HG03095 (cell line): ENCODE results near the gene CXCL14.
A peak's percentile ranks its signal among the peaks of the same experiment; 100 is the strongest.

Source experiments
- ATAC-seq: cut with Tn5 transposase; IDR thresholded peaks from one replicate; pipeline ENCODE4 v1.9.1; 2021; ENCODE audit warnings: moderate library complexity; ENCODE audit not compliant: unreplicated experiment

Gene CXCL14

GRCh38 chr5:135568923-135569360 lies 9.8 kb downstream of the CXCL14 start:
- no peak for ATAC-seq

- ATAC-seq: no peak
These were observed 10.5 kb downstream of the CXCL14 start for GRCh38 chr5:135568246-135568645.

GRCh38 chr5:135567661-135568060 lies 11.1 kb downstream of the CXCL14 start:
- ATAC-seq: no peak

- ATAC-seq: no peak
These were observed 12.1 kb downstream of the CXCL14 start for GRCh38 chr5:135566422-135567400.

- peak; percentile 50 for ATAC-seq
These were observed 12.9 kb downstream of the CXCL14 start for GRCh38 chr5:135565725-135566421.

- ATAC-seq: no peak
These were observed 13.5 kb downstream of the CXCL14 start for GRCh38 chr5:135565266-135565665.

- ATAC-seq: no peak
These were observed 14.5 kb downstream of the CXCL14 start for GRCh38 chr5:135564331-135564730.

GRCh38 chr5:135561266-135561665 lies 17.5 kb downstream of the CXCL14 start:
- no peak for ATAC-seq

GRCh38 chr5:135560858-135561257 lies 17.9 kb downstream of the CXCL14 start:
- peak; percentile 76 for ATAC-seq

GRCh38 chr5:135559354-135559753 lies 19.4 kb downstream of the CXCL14 start:
- ATAC-seq: no peak

- ATAC-seq: no peak
These were observed 21.5 kb downstream of the CXCL14 start for GRCh38 chr5:135557076-135557838.

GRCh38 chr5:135556620-135557019 lies 22.2 kb downstream of the CXCL14 start:
- no peak for ATAC-seq

GRCh38 chr5:135555530-135555929 lies 23.3 kb downstream of the CXCL14 start:
- no peak for ATAC-seq

- ATAC-seq: no peak
These were observed 24.9 kb downstream of the CXCL14 start for GRCh38 chr5:135553688-135554462.

GRCh38 chr5:135551593-135552447 lies 27.0 kb downstream of the CXCL14 start:
- ATAC-seq: peak; percentile 50

GRCh38 chr5:135549413-135549812 lies 29.4 kb downstream of the CXCL14 start:
- ATAC-seq: no peak

- ATAC-seq: no peak
These were observed 31.1 kb downstream of the CXCL14 start for GRCh38 chr5:135547590-135548254.

GRCh38 chr5:135546912-135547311 lies 31.9 kb downstream of the CXCL14 start:
- no peak for ATAC-seq

GRCh38 chr5:135546101-135546500 lies 32.7 kb downstream of the CXCL14 start:
- ATAC-seq: no peak
